Daoy (cell line): ENCODE data around the gene CALN1. TPM values are rescaled to one million over a fixed set of nuclear protein-coding genes. Genes with fewer than 3 reads are reported as not detected.
"Not testable (repeated sequence)": the region's sequence is repeated elsewhere in the genome, so short reads cannot be mapped to it uniquely, and the experiment has no call there.

Experiments
- DNase-seq: peaks from one replicate; pipeline ENCODE4 v3.0.0-alpha.2; 2015; ENCODE audit warnings: low read depth
- total RNA-seq: library from RNA; depleted of rRNA; stranded (reverse); fragments of >200 nt; shearing (Covaris generic); gene quantifications from 2 replicates; pipeline ENCODE4 v1.2.3, GENCODE V29; 2014

Gene CALN1
- total RNA-seq, 1 experiment from 2014 or later: 2.8 TPM

- DNase-seq: no peak
Measured at GRCh38 chr7:71984348-71984747, 427.8 kb downstream of the CALN1 start.

GRCh38 chr7:71982851-71983250 lies 429.3 kb downstream of the CALN1 start:
- DNase-seq: no peak

GRCh38 chr7:71976645-71977044 lies 435.5 kb downstream of the CALN1 start:
- DNase-seq: peak; percentile 33

- no peak for DNase-seq
Measured at GRCh38 chr7:71974611-71975010, 437.5 kb downstream of the CALN1 start.

GRCh38 chr7:71972534-71972933 lies 439.6 kb downstream of the CALN1 start:
- DNase-seq: no peak

- DNase-seq: no peak
Measured at GRCh38 chr7:71970725-71971124, 441.4 kb downstream of the CALN1 start.

GRCh38 chr7:71962636-71963035 lies 449.5 kb downstream of the CALN1 start:
- DNase-seq: no peak

GRCh38 chr7:71961283-71961682 lies 450.9 kb downstream of the CALN1 start:
- DNase-seq: no peak

- DNase-seq: no peak
Measured at GRCh38 chr7:71942115-71942514, 470.0 kb downstream of the CALN1 start.

GRCh38 chr7:71937840-71938371 lies 474.2 kb downstream of the CALN1 start:
- DNase-seq: peak; percentile 34

GRCh38 chr7:71935674-71936073 lies 476.5 kb downstream of the CALN1 start:
- DNase-seq: no peak

- no peak for DNase-seq
Measured at GRCh38 chr7:71933426-71933825, 478.7 kb downstream of the CALN1 start.

- peak; percentile 30 for DNase-seq
Measured at GRCh38 chr7:71925663-71926062, 486.5 kb downstream of the CALN1 start.

- not testable (repeated sequence) for DNase-seq
Measured at GRCh38 chr7:71914204-71914603, 497.9 kb downstream of the CALN1 start.

- peak; percentile 20 for DNase-seq
Measured at GRCh38 chr7:71912476-71912875, 499.7 kb downstream of the CALN1 start.

GRCh38 chr7:71911051-71911450 lies 501.1 kb downstream of the CALN1 start:
- DNase-seq: no peak

GRCh38 chr7:71905821-71906220 lies 506.3 kb downstream of the CALN1 start:
- DNase-seq: no peak

GRCh38 chr7:71904484-71904883 lies 507.7 kb downstream of the CALN1 start:
- DNase-seq: no peak

GRCh38 chr7:71900556-71900955 lies 511.6 kb downstream of the CALN1 start:
- peak; percentile 47 for DNase-seq

GRCh38 chr7:71896535-71896934 lies 515.6 kb downstream of the CALN1 start:
- no peak for DNase-seq

- DNase-seq: peak; percentile 33
Measured at GRCh38 chr7:71886046-71886445, 526.1 kb downstream of the CALN1 start.

GRCh38 chr7:71885487-71885886 lies 526.7 kb downstream of the CALN1 start:
- DNase-seq: no peak

- DNase-seq: no peak
Measured at GRCh38 chr7:71883415-71883814, 528.7 kb downstream of the CALN1 start.

GRCh38 chr7:71871446-71871845 lies 540.7 kb downstream of the CALN1 start:
- no peak for DNase-seq
